ENCODE data around the gene PRAMEF12.

The PRAMEF12 gene

GRCh38 chr1:12754738-12755137, 18.8 kb upstream of the PRAMEF12 start:
- no peak for DNase-seq (ENCODE audit: extremely low read depth, insufficient read length)
- TF ChIP-seq CTCF (IDR thresholded peaks at IDR 0.05; ENCODE audit: insufficient read depth, low read length, poor library complexity, severe bottlenecking): no peak
- Histone ChIP-seq H3K4me3 (replicated peaks; ENCODE audit: low read depth, low read length) (no peak overlapping the region), H3K36me3 (ENCODE audit: control insufficient read depth, insufficient read depth, low read length) (no peaks in the 10 kb centered on the region), H3K27me3 (replicated peaks; ENCODE audit: control insufficient read depth, insufficient read depth, low read length) (peaks cover 2% of the 10 kb centered on the region)

- Histone ChIP-seq H3K36me3 (ENCODE audit: control insufficient read depth, insufficient read depth, low read length) (no peaks in the 10 kb centered on the region), H3K4me3 (replicated peaks; ENCODE audit: low read depth, low read length) (no peak overlapping the region), H3K27me3 (replicated peaks; ENCODE audit: control insufficient read depth, insufficient read depth, low read length) (peaks cover 2% of the 10 kb centered on the region)
- TF ChIP-seq CTCF (IDR thresholded peaks at IDR 0.05; ENCODE audit: insufficient read depth, low read length, poor library complexity, severe bottlenecking): no peak
- no peak for DNase-seq (ENCODE audit: extremely low read depth, insufficient read length)
Observed at GRCh38 chr1:12756273-12756672, 17.3 kb upstream of the PRAMEF12 start.

- Histone ChIP-seq H3K27me3 (replicated peaks; ENCODE audit: control insufficient read depth, insufficient read depth, low read length) (peaks cover 2% of the 10 kb centered on the region), H3K36me3 (ENCODE audit: control insufficient read depth, insufficient read depth, low read length) (no peaks in the 10 kb centered on the region), H3K4me3 (replicated peaks; ENCODE audit: low read depth, low read length) (no peak overlapping the region)
- DNase-seq (ENCODE audit: extremely low read depth, insufficient read length): no peak
- no peak for TF ChIP-seq CTCF (IDR thresholded peaks at IDR 0.05; ENCODE audit: insufficient read depth, low read length, poor library complexity, severe bottlenecking)
Observed at GRCh38 chr1:12756768-12757413, 16.6 kb upstream of the PRAMEF12 start.

GRCh38 chr1:12757836-12758235, 15.7 kb upstream of the PRAMEF12 start:
- no peak for TF ChIP-seq CTCF (IDR thresholded peaks at IDR 0.05; ENCODE audit: insufficient read depth, low read length, poor library complexity, severe bottlenecking)
- DNase-seq (ENCODE audit: extremely low read depth, insufficient read length): no peak
- Histone ChIP-seq H3K27me3 (replicated peaks; ENCODE audit: control insufficient read depth, insufficient read depth, low read length) (peaks cover 2% of the 10 kb centered on the region), H3K36me3 (ENCODE audit: control insufficient read depth, insufficient read depth, low read length) (no peaks in the 10 kb centered on the region), H3K4me3 (replicated peaks; ENCODE audit: low read depth, low read length) (no peak overlapping the region)

- Histone ChIP-seq H3K4me3 (replicated peaks; ENCODE audit: low read depth, low read length) (no peak overlapping the region), H3K27me3 (replicated peaks; ENCODE audit: control insufficient read depth, insufficient read depth, low read length) (peaks cover 2% of the 10 kb centered on the region), H3K36me3 (ENCODE audit: control insufficient read depth, insufficient read depth, low read length) (no peaks in the 10 kb centered on the region)
- DNase-seq (ENCODE audit: extremely low read depth, insufficient read length): no peak
- peak; percentile 56 for TF ChIP-seq CTCF (IDR thresholded peaks at IDR 0.05; ENCODE audit: insufficient read depth, low read length, poor library complexity, severe bottlenecking)
Observed at GRCh38 chr1:12760256-12760795, 13.2 kb upstream of the PRAMEF12 start.

All from GM06990 (cell line).